Duodenal mucosa (tissue), 2 donors: Measurements from ENCODE around the gene IFIT1B.
"Not testable (repeated sequence)": the region's sequence is repeated elsewhere in the genome, so short reads cannot be mapped to it uniquely, and the experiment has no call there.

Source experiments
- H3K27ac ChIP-seq: one replicate; pipeline ENCODE4 v1.7.0; 2013; ENCODE audit warnings: low read depth, low read length
- H3K27me3 ChIP-seq, 2 donors: one replicate each; pipeline ENCODE4 v1.7.0; 2013; ENCODE audit warnings: low read length in 2 of 2, control low read depth in 1 of 2; ENCODE audit not compliant: insufficient read depth in 2 of 2, control insufficient read depth in 1 of 2
- H3K36me3 ChIP-seq, 2 donors: one replicate each; pipeline ENCODE4 v1.7.0; 2013; ENCODE audit warnings: low read length in 2 of 2, control low read depth in 1 of 2; ENCODE audit not compliant: insufficient read depth in 2 of 2, control insufficient read depth in 1 of 2
- H3K4me1 ChIP-seq, 2 donors: one replicate each; pipeline ENCODE4 v1.7.0; 2013; ENCODE audit warnings: low read length in 2 of 2, control low read depth in 1 of 2; ENCODE audit not compliant: insufficient read depth in 2 of 2, control insufficient read depth in 1 of 2
- H3K4me3 ChIP-seq, 2 donors: one replicate each; pipeline ENCODE4 v1.7.0; 2013; ENCODE audit warnings: low read length in 2 of 2, low read depth in 1 of 2
- H3K9ac ChIP-seq, 2 donors: one replicate each; pipeline ENCODE4 v1.7.0; 2013; ENCODE audit warnings: low read length in 2 of 2, low read depth in 1 of 2
- H3K9me3 ChIP-seq, 2 donors: one replicate each; pipeline ENCODE4 v1.7.0; 2013; ENCODE audit warnings: low read length in 2 of 2, control low read depth in 1 of 2; ENCODE audit not compliant: control insufficient read depth in 1 of 2

Gene IFIT1B

GRCh38 chr10:89374713-89375141 is 3.1 kb upstream of the IFIT1B start:
- Histone ChIP-seq H3K4me1 (peaks cover 20 to 21% of the 10 kb centered on the region in 2 donors), H3K9me3 (no peaks in the 10 kb centered on the region), H3K36me3 (no peaks in the 10 kb centered on the region), H3K27ac (peak overlapping the region; percentile 63), H3K9ac (no peak overlapping the region), H3K27me3 (no peaks in the 10 kb centered on the region), H3K4me3 (no peak overlapping the region)

GRCh38 chr10:89379103-89379502 is 1.2 kb downstream of the IFIT1B start:
- Histone ChIP-seq H3K9ac (no peak overlapping the region), H3K4me1 (peaks cover 10 to 11% of the 10 kb centered on the region in 2 donors), H3K4me3 (no peak overlapping the region), H3K27me3 (no peaks in the 10 kb centered on the region), H3K36me3 (no peaks in the 10 kb centered on the region), H3K9me3 (no peaks in the 10 kb centered on the region), H3K27ac (no peak overlapping the region)

- no peak overlapping the region for H3K4me3 ChIP-seq
- no peaks in the 10 kb centered on the region for H3K27me3 ChIP-seq
- H3K36me3 ChIP-seq: no peaks in the 10 kb centered on the region
- no peak overlapping the region for H3K9ac ChIP-seq
- H3K27ac ChIP-seq: no peak overlapping the region
- no peaks in the 10 kb centered on the region for H3K9me3 ChIP-seq
- H3K4me1 ChIP-seq: peaks cover 0 to 2% of the 10 kb centered on the region in 2 donors
These were observed 4.9 kb downstream of the IFIT1B start for GRCh38 chr10:89382757-89383156.

GRCh38 chr10:89384474-89385340 is 6.9 kb downstream of the IFIT1B start:
- Histone ChIP-seq H3K27me3 (no peaks in the 10 kb centered on the region), H3K4me1 (peaks cover 0 to 2% of the 10 kb centered on the region in 2 donors), H3K9me3 (no peaks in the 10 kb centered on the region), H3K4me3 (no peak overlapping the region), H3K9ac (no peak overlapping the region), H3K36me3 (no peaks in the 10 kb centered on the region), H3K27ac (no peak overlapping the region)

GRCh38 chr10:89388806-89389205 is 10.9 kb downstream of the IFIT1B start:
- Histone ChIP-seq H3K27me3 (no peaks in the 10 kb centered on the region), H3K27ac (no peak overlapping the region), H3K36me3 (no peaks in the 10 kb centered on the region), H3K4me3 (no peak overlapping the region), H3K9me3 (no peaks in the 10 kb centered on the region), H3K4me1 (peaks cover 16 to 17% of the 10 kb centered on the region in 2 donors), H3K9ac (no peak overlapping the region)

GRCh38 chr10:89389254-89389653 is 11.4 kb downstream of the IFIT1B start:
- Histone ChIP-seq H3K36me3 (no peaks in the 10 kb centered on the region), H3K9ac (no peak overlapping the region), H3K4me3 (no peak overlapping the region), H3K27ac (no peak overlapping the region), H3K9me3 (no peaks in the 10 kb centered on the region), H3K27me3 (no peaks in the 10 kb centered on the region), H3K4me1 (peaks cover 16 to 17% of the 10 kb centered on the region in 2 donors)

GRCh38 chr10:89390476-89391225 is 12.8 kb downstream of the IFIT1B start:
- Histone ChIP-seq H3K9ac (no peak overlapping the region), H3K36me3 (no peaks in the 10 kb centered on the region), H3K4me1 (peaks cover 13 to 17% of the 10 kb centered on the region in 2 donors), H3K4me3 (no peak overlapping the region), H3K27me3 (no peaks in the 10 kb centered on the region), H3K27ac (no peak overlapping the region), H3K9me3 (no peaks in the 10 kb centered on the region)

GRCh38 chr10:89391226-89391576 is 13.3 kb downstream of the IFIT1B start:
- H3K4me1 ChIP-seq: peaks cover 13 to 17% of the 10 kb centered on the region in 2 donors
- H3K36me3 ChIP-seq, H3K9me3 ChIP-seq, H3K4me3 ChIP-seq, H3K9ac ChIP-seq, H3K27me3 ChIP-seq, H3K27ac ChIP-seq: not testable (repeated sequence)

- peaks cover 13 to 17% of the 10 kb centered on the region in 2 donors for H3K4me1 ChIP-seq
- peak within 1 kb of the TSS; percentile 76 to 78 for H3K4me3 ChIP-seq
- H3K9ac ChIP-seq: peak within 1 kb of the TSS; percentile 34 to 39
- H3K27ac ChIP-seq: peak within 1 kb of the TSS; percentile 57
- no peaks in the 10 kb centered on the region for H3K27me3 ChIP-seq
- no peaks in the 10 kb centered on the region for H3K36me3 ChIP-seq
- H3K9me3 ChIP-seq: no peaks in the 10 kb centered on the region
These were observed 14.3 kb downstream of the IFIT1B start, which contains the start of gene IFIT1 for GRCh38 chr10:89391907-89392756. Gene IFIT1, plus strand, starts transcription at chr10:89392623. Its CDS starts 90 bp downstream, at chr10:89392713.
